Kidney (tissue), 14 donors: Measurements from ENCODE around the gene MYBPH. TPM values are rescaled to one million over a fixed set of nuclear protein-coding genes. Genes with fewer than 3 reads are reported as not detected.

ENCODE experiments used
- DNase-seq, 5 donors: peaks; one replicate each; pipeline ENCODE4 v3.0.0-alpha.2; 2013 to 2020
- FAIRE-seq: peaks from 2 replicates; lab custom pipeline; 2012; peaks lifted over from hg19 to GRCh38; lab: Jason Lieb, UNC
- H3K27ac ChIP-seq, 2 donors: one replicate each; pipeline ENCODE4 v1.7.0; 2013; ENCODE audit warnings: low read depth in 2 of 2, low read length in 2 of 2, inconsistent platforms in 1 of 2
- H3K27me3 ChIP-seq: one replicate; pipeline ENCODE4 v1.7.1; 2013; ENCODE audit warnings: low read length, inconsistent platforms; ENCODE audit not compliant: control insufficient read depth, insufficient read depth
- H3K36me3 ChIP-seq, 3 donors: one replicate each; pipeline versions ENCODE4 v1.7.0 to v1.7.1; 2013; ENCODE audit warnings: low read length in 3 of 3, control low read depth in 1 of 3, inconsistent platforms in 1 of 3; ENCODE audit not compliant: insufficient read depth in 3 of 3, control insufficient read depth in 2 of 3
- H3K4me1 ChIP-seq, 3 donors: one replicate each; pipeline versions ENCODE4 v1.7.0 to v1.7.1; 2013; ENCODE audit warnings: low read length in 3 of 3, inconsistent platforms in 1 of 3, low read depth in 1 of 3; ENCODE audit not compliant: control insufficient read depth in 2 of 3, insufficient read depth in 2 of 3
- H3K4me3 ChIP-seq, 3 donors: one replicate each; pipeline versions ENCODE4 v1.7.0 to v1.8.1; 2013; ENCODE audit warnings: low read length in 3 of 3, control low read depth in 1 of 3, inconsistent platforms in 1 of 3
- H3K9ac ChIP-seq, 3 donors: one replicate each; pipeline versions ENCODE4 v1.7.0 to v1.7.1; 2013; ENCODE audit warnings: low read length in 3 of 3, control low read depth in 1 of 3, inconsistent platforms in 1 of 3
- H3K9me3 ChIP-seq, 3 donors: one replicate each; pipeline versions ENCODE4 v1.7.0 to v1.7.1; 2013; ENCODE audit warnings: low read length in 3 of 3, control low read depth in 1 of 3, inconsistent platforms in 1 of 3; ENCODE audit not compliant: control insufficient read depth in 2 of 3, insufficient read depth in 1 of 3
- CTCF ChIP-seq: IDR thresholded peaks from 3 replicates; pipeline ENCODE4 v1.5.1; 2012; ENCODE audit warnings: mild to moderate bottlenecking, moderate library complexity, borderline replicate concordance; ENCODE audit not compliant: insufficient read depth; ENCODE audit errors: extremely low read depth
- intact Hi-C: fragments of 100-400 bp; cut with DNase I; formaldehyde crosslinking; loops from one replicate; pipeline ENCODE4 v1.11.1; 2022
- polyA plus RNA-seq: library from polyadenylated mRNA; stranded (reverse); fragments of 350-450 nt; fragmentation: Illumina TruSeq; extraction: RNeasy Lipid Tissue Mini Kit (QIAGEN cat#74804); gene quantifications from one replicate; pipeline ENCODE4 v1.2.3, GENCODE V29; 2014; ENCODE audit warnings: low read depth, low replicate concordance; ENCODE audit not compliant: insufficient read depth
- total RNA-seq: library from RNA; stranded (reverse); fragmentation: NEBNext Ultra II Directional; extraction: Animal tissue kit (Norgen Biotek cat#: 25700); gene quantifications from one replicate; pipeline ENCODE4 v1.2.1, GENCODE V29; 2021
- donor health status: control.
- donor health status: control.
- donor health status: control.
- donor health status: control.
- donor health status: control.
- donor health status: DM: yes; HTN: yes; CAD: no.
- donor health status: Normal renal cell carcinoma (clear cell type).

MYBPH gene
- total and polyA plus RNA-seq, 2 donors from 2014 or later = 2.3 TPM; not detected in 1

- intact Hi-C loops = no loop called here
- Histone ChIP-seq H3K4me1 (no peaks in the 10 kb centered on the region), H3K36me3 (no peaks in the 10 kb centered on the region), H3K27ac (no peak overlapping the region), H3K9me3 (no peaks in the 10 kb centered on the region), H3K27me3 (no peaks in the 10 kb centered on the region), H3K9ac (no peak overlapping the region), H3K4me3 (no peak overlapping the region)
- TF ChIP-seq CTCF = no peak
- FAIRE-seq (no peak), DNase-seq (peak in 2 of 5 donors; percentile 20 to 30)
Observed at GRCh38 chr1:203165800-203166161, 9.8 kb downstream of the MYBPH start.

- no peak overlapping the region for H3K27ac ChIP-seq
- FAIRE-seq = no peak
Observed at GRCh38 chr1:203165101-203165799, 10.4 kb downstream of the MYBPH start.

GRCh38 chr1:203163891-203164635, 11.6 kb downstream of the MYBPH start:
- TF ChIP-seq CTCF = no peak
- FAIRE-seq = no peak
- DNase-seq = no peak
- Histone ChIP-seq H3K4me1 (no peaks in the 10 kb centered on the region), H3K9me3 (no peaks in the 10 kb centered on the region), H3K27me3 (no peaks in the 10 kb centered on the region), H3K36me3 (no peaks in the 10 kb centered on the region), H3K27ac (no peak overlapping the region), H3K4me3 (no peak overlapping the region), H3K9ac (no peak overlapping the region)
- intact Hi-C loops = no loop called here

More at GRCh38 chr1:203165101-203165799, 10.4 kb downstream of the MYBPH start:
- Histone ChIP-seq H3K4me3 (no peak overlapping the region), H3K9ac (no peak overlapping the region), H3K9me3 (no peaks in the 10 kb centered on the region), H3K27me3 (no peaks in the 10 kb centered on the region), H3K4me1 (no peaks in the 10 kb centered on the region), H3K36me3 (no peaks in the 10 kb centered on the region)
- intact Hi-C loops = no loop called here
- DNase-seq = peak in 2 of 5 donors; percentile 28 to 55
- TF ChIP-seq CTCF = no peak
